GM10266 (cell line): ENCODE measurements around the gene SLC39A7.

Source experiments
- DNase-seq: peaks from one replicate; pipeline ENCODE4 v3.0.0; 2012; ENCODE audit errors: extremely low spot score
- TF ChIP-seq, protein P1 (sequence below): IDR thresholded peaks from 2 replicates; pipeline ENCODE4 v1.5.1; 2012; ENCODE audit warnings: mild to moderate bottlenecking, low read depth; ENCODE audit not compliant: control insufficient read depth, insufficient read depth; ENCODE audit errors: missing control alignments

Gene SLC39A7

GRCh38 chr6:33170176-33171015, 30.3 kb upstream of the SLC39A7 start:
- TF ChIP-seq, protein P1, sequence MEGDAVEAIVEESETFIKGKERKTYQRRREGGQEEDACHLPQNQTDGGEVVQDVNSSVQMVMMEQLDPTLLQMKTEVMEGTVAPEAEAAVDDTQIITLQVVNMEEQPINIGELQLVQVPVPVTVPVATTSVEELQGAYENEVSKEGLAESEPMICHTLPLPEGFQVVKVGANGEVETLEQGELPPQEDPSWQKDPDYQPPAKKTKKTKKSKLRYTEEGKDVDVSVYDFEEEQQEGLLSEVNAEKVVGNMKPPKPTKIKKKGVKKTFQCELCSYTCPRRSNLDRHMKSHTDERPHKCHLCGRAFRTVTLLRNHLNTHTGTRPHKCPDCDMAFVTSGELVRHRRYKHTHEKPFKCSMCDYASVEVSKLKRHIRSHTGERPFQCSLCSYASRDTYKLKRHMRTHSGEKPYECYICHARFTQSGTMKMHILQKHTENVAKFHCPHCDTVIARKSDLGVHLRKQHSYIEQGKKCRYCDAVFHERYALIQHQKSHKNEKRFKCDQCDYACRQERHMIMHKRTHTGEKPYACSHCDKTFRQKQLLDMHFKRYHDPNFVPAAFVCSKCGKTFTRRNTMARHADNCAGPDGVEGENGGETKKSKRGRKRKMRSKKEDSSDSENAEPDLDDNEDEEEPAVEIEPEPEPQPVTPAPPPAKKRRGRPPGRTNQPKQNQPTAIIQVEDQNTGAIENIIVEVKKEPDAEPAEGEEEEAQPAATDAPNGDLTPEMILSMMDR, result no peak
- DNase-seq, result no peak

DNA sequence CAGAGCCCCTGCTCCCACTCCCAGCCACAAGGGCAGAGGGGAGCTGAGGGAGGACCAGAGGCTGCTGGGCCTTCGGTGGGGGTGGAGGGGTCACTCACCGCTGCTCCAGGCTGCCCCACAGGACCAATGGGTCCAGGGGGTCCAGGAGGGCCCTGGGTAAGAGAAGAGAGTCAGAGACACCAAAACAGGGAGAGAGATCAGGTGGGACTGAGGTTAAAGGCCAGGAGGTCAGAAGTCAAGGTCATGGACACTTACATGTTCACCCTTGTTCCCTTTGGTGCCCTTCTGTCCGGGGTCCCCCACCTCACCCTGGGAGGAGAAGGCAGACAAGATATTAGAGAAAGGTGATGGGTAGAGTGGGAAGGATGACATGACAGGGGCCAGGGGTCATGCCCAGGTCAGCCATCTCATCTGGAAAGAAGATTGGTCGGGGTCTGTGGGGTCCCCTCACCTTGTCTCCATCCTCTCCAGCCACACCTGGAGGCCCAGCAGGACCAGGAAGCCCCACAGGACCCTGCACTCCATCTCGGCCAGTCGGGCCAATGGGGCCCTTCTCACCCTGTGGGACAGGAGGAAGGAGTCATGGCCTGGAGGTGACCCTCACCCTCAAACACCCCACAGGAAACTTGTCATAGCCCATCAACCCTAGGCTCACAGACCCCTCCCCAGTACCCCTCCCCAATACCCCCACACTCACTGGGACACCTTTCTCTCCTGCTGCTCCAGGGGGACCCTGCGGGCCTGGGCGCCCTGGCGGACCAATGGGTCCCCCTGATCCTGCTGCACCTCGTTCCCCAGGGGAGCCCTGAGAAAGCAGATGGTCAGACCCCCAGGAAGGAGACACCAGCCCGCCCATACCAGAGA, 29.4 kb upstream of the SLC39A7 start:
- TF ChIP-seq, protein P1, result no peak
- DNase-seq, result no peak

GRCh38 chr6:33171880-33172687, 28.6 kb upstream of the SLC39A7 start:
- no peak for DNase-seq
- TF ChIP-seq, protein P1, result no peak

DNA sequence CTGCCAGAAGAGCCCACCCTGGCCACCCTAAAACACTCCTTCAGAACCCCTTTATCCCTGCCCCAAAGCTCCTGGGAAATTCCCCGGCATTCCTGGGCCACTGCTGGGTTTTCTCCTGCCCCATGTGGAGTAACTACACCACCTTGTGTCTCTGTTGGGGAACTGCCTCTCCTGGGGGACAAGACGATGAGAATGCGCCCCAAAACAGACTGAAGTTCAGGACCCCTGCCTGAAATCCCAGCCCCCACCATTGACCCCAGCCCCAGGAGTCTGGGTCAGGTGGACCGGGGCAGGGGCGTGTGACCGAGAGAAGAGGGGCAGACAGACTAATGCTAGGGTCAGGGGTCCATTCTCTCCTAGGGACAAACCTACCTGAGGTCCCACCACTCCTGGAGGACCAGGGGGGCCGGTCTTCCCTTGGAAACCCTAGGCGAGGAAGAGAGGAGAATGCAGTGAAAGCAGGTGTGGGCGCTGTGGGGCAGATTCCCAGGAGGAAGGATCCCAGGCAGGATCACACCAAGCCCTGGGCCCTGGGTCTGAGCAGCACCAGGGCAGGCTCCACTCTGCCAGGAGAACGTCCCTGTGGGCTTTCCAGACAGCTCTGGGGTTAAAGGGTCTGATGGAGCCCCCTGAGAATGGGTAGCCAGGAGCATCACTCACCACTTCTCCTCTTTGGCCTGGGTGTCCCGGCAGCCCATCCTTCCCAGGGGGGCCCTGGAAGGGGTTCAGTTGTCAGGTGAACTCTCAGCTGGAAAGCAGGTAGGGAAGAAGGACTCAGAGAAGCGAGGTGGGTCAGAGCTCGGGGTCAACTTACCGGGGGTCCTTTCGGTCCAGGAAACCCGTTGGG, 27.8 kb upstream of the SLC39A7 start:
- TF ChIP-seq, protein P1, result peak; percentile 73
- peak; percentile 66 for DNase-seq

- DNase-seq, result no peak
- TF ChIP-seq, protein P1, result no peak
Measured at GRCh38 chr6:33173535-33174180, 27.0 kb upstream of the SLC39A7 start.

DNA sequence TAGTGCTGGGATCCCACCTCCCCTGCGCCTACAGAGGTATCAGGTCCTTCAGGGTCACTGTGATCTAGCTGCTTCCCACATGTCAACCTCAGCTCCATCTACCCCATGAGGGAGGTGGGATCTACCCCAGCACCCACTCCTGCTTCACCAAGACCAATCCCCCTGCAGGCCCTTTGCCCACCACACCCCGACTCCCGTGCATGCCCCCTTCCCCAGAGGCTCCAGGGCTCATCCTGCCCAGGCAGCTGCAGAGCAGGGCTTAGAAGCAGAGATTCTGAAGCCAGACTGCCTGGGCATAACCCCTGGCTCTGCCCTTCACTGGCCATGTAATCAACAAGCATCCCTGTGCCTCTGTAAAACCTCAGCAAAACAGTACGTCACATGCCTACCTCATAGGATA, 25.9 kb upstream of the SLC39A7 start:
- TF ChIP-seq, protein P1, result no peak
- DNase-seq, result no peak
